MG63 (cell line): ENCODE data around the gene ZDHHC8. TPM values are rescaled to one million over a fixed set of nuclear protein-coding genes. Genes with fewer than 3 reads are reported as not detected.

ENCODE experiments used
- DNase-seq: peaks from one replicate; pipeline ENCODE4 v3.0.0-alpha.2; 2020
- H3K27me3 ChIP-seq: fragments of 250-450 bp; sonication (Bioruptor Pico); 2 replicates; pipeline ENCODE4 v1.5.1; 2020; ENCODE audit warnings: mild to moderate bottlenecking, moderate library complexity
- H3K36me3 ChIP-seq: fragments of 250-450 bp; sonication (Bioruptor Pico); 2 replicates; pipeline ENCODE4 v1.5.1; 2020; ENCODE audit warnings: mild to moderate bottlenecking, moderate library complexity
- H3K4me3 ChIP-seq: fragments of 250-450 bp; sonication (Bioruptor Pico); 2 replicates; pipeline ENCODE4 v1.5.1; 2020; ENCODE audit warnings: mild to moderate bottlenecking, moderate library complexity
- H3K9me3 ChIP-seq: fragments of 250-450 bp; sonication (Bioruptor Pico); 2 replicates; pipeline ENCODE4 v1.5.1; 2020; ENCODE audit warnings: mild to moderate bottlenecking, moderate library complexity
- total RNA-seq: library from RNA; depleted of rRNA; stranded (reverse); fragments of >200 nt; shearing (Covaris generic); gene quantifications from 2 replicates; pipeline ENCODE4 v1.2.3, GENCODE V29; 2014; ENCODE audit warnings: low replicate concordance

ZDHHC8 gene
- total RNA-seq, 1 experiment from 2014 or later: 9.6 TPM

DNA sequence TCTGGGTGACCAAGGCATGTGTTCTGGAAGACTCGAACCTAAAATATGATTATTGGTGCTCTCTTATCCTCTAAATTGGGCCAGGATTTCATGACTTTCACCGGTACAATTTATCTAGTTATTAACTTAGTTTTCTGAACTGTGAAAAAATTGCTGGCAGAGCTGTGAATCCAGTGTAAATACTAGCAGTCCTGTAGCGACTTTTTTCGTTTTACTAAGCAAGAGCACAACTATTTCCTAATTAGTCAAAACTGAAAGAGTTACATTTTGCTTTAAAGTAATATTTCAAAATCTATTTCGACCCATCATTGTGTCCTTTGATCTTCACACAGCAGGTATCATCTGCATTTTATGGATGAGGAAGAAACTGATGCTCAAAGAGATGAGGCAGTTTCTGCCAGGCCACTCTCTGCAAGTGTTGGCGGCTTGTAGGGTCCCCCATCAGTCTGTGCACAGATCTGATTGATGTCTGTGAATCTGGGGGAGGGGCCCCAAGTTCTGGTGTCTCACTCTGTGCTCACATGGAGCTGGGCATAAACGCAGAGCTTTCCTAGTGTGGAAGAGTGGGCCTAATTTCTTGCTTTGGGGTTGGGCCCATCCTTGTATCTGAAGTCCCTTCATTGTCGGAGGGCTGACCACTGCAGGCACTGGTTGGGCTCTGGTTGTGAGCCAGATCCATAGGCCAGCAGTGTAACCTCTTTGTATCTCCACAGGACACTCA, 13.1 kb upstream of the ZDHHC8 start:
- peaks cover 77% of the 10 kb centered on the region for H3K36me3 ChIP-seq
- H3K9me3 ChIP-seq: no peaks in the 10 kb centered on the region
- H3K27me3 ChIP-seq: no peaks in the 10 kb centered on the region
- peak overlapping the region; percentile 97 for H3K4me3 ChIP-seq
- no peak for DNase-seq

DNA sequence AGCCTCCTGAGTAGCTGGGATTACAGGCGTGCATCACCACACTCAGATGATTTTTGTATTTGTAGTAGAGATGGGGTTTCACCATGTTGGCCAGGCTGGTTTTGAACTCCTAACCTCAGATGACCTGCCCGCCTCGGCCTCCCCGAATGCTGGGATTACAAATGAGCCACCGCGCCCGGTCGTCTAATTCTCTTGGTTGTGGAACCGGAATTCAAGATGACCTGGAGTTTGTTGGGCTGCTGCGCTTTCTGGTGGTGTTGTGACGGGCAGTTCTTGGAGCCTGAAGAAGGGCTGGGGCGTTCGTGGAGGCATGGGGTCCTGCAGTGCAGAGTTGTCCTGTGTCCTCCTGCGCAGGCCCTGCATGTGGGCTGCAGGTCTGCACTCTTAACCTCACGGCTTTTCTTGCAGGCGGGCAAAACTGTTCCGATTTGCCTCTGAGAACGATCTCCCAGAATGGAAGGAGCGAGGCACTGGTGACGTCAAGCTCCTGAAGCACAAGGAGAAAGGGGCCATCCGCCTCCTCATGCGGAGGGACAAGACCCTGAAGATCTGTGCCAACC, 9.7 kb upstream of the ZDHHC8 start:
- Histone ChIP-seq H3K4me3 (no peak overlapping the region), H3K36me3 (peaks cover 80% of the 10 kb centered on the region), H3K9me3 (no peaks in the 10 kb centered on the region), H3K27me3 (no peaks in the 10 kb centered on the region)
- DNase-seq: no peak

GRCh38 chr22:20123366-20124082, 8.1 kb upstream of the ZDHHC8 start:
- Histone ChIP-seq H3K9me3 (no peaks in the 10 kb centered on the region), H3K4me3 (no peak overlapping the region), H3K36me3 (peaks cover 81% of the 10 kb centered on the region), H3K27me3 (no peaks in the 10 kb centered on the region)
- DNase-seq: no peak

DNA sequence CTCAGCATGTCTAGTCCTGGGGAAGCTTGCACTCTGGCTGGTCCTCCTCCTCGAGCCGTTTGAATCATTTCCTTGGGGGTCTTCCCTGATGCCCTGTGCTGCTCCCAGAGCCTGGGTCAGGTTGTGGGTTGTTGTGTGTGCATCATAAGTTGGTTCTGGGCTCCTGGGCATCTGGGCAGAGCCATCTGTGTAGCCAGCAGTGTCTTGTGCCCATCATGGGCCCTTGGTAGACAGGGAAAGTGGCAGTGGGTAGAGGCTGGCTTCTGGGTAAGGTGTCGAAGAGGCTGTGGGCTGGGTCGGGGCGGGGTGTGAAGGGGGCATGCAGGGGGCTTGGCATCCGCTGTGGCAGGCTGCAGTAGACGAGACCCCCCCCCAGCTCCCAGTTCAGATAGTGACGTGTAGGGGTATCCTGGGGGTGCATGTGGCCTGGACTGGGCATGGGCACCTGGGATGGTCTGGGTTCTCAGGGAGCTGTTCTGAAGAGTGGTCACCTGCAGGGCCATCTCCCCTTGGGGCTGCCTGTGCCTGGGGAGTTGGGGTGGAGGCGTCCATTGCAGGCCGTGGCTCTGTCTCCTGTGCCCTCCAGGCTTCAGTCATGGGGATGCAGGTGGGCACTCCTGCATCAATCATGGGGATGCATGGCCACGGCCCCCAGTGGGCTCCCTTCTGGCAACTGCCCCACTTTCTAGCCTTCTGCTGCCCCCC, 7.4 kb upstream of the ZDHHC8 start:
- DNase-seq: no peak
- Histone ChIP-seq H3K36me3 (peaks cover 74% of the 10 kb centered on the region), H3K9me3 (no peaks in the 10 kb centered on the region)

DNA sequence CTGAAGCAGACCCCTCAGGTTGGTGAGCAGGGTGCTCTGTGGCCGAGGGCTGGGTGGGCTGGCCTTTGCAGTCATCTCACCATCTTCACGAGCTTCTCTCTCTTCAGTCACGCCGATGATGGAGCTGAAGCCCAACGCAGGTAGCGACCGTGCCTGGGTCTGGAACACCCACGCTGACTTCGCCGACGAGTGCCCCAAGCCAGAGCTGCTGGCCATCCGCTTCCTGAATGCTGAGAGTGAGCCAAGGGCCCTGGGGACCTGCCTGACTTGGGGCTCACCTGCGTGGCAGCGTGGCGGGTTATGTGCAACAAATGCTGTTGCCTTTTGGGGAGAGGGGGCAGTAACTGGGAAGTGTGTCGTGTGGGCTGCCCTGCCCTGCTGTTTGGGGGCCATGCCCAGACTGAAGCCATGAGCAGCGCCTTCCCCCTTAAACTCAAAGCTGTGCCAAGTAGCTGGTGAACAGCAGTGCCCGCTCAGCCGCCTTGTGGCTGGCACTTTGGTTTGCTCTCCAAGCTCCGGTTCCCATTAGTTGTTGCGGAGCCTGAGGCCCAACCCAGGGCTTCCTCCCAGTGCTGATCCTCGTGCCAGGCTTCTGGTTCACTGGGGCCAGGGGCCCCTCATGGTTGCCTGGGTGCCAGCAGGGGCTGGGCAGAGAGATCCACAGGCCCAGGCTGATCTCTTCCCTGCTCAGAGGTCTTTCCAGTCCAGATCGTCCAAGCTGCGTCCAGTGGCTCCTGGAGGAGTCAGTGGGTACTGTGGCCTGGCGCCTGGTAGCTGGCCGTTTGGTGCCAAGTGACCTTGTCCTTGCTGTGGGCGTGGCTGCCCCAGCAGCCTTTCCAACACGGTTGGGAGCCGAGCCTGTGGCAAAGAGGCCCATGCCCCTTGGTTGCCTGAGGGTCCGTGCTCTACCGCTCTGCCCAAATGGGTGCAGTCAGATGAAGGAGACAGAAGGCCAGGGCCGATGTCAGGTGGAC, 6.1 kb upstream of the ZDHHC8 start:
- no peaks in the 10 kb centered on the region for H3K9me3 ChIP-seq
- no peaks in the 10 kb centered on the region for H3K27me3 ChIP-seq
- no peak overlapping the region for H3K4me3 ChIP-seq
- peaks cover 61% of the 10 kb centered on the region for H3K36me3 ChIP-seq
- no peak for DNase-seq

More for the DNA sequence above, 7.4 kb upstream of the ZDHHC8 start:
- no peaks in the 10 kb centered on the region for H3K27me3 ChIP-seq
- no peak overlapping the region for H3K4me3 ChIP-seq

- H3K36me3 ChIP-seq: peaks cover 53% of the 10 kb centered on the region
- H3K27me3 ChIP-seq: no peaks in the 10 kb centered on the region
- H3K4me3 ChIP-seq: no peak overlapping the region
- H3K9me3 ChIP-seq: no peaks in the 10 kb centered on the region
- no peak for DNase-seq
Observed at GRCh38 chr22:20126284-20127029, 5.1 kb upstream of the ZDHHC8 start.

DNA sequence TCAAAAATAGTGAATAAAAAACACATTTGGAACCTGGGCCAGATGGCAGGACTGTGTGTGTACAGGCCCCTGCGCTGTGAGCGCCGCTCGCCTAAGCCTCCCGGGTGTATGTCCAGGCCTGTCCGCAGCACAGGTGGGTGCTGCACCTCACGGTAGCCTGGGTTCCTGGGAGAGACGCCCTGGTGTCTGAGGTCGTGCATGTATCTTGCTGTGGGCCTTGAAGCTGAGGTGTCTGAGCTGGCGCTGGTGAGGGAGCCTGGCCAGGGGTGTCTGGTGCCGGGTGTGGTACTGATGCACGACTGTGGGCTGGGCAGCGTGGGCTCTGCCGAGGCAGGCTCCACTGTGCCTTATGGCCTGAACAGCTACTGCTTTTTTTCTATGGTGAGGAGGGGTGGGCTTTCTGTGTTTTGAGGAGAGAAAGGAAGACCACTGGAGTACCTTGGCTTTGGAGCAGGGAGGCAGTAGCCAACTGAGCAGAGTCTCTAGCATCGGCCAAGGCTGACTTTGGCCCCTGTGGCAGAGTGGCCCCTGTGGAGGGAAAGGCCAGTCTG, 4.2 kb upstream of the ZDHHC8 start:
- Histone ChIP-seq H3K27me3 (no peaks in the 10 kb centered on the region), H3K9me3 (no peaks in the 10 kb centered on the region), H3K4me3 (no peak overlapping the region), H3K36me3 (peaks cover 44% of the 10 kb centered on the region)
- DNase-seq: no peak

DNA sequence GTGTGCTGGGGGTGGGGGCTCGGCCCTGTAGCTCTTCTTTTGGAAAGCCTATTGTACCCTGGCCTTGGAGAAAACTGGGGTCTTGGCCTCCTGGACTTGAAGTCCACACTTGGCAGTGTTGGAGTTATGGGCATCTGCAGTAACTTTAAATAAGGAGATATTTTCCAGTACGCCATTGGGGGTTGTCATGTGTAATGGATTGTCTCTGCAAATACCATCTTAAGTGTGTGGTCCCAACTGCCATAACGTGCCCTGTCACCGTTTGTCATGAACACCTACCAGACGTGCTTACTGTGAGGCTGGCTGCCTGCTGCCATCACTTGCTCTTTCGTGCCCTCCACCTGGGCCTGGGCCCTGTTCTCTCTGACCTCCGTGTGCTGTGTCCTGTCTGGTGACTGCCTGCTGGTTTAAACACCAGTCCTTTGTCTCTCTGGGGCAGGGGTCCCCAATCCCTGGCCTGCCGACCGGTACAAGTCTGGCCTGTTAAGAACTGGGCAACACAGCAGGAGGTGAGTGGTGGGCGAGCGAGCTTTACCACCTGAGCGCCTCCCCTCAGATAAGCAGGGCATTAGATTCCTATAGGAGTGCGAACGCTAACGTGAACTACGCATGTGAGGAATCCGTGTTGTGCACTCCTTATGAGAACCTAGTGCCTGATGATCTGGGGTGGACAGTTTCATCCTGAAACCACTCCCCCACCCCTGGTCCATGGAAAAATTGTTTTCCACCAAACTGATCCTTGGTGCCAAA, 3.6 kb upstream of the ZDHHC8 start:
- no peaks in the 10 kb centered on the region for H3K27me3 ChIP-seq
- H3K4me3 ChIP-seq: no peak overlapping the region
- no peaks in the 10 kb centered on the region for H3K9me3 ChIP-seq
- H3K36me3 ChIP-seq: peaks cover 43% of the 10 kb centered on the region
- DNase-seq: no peak

- no peaks in the 10 kb centered on the region for H3K9me3 ChIP-seq
- H3K27me3 ChIP-seq: no peaks in the 10 kb centered on the region
- H3K4me3 ChIP-seq: no peak overlapping the region
- DNase-seq: no peak
- peaks cover 41% of the 10 kb centered on the region for H3K36me3 ChIP-seq
Observed at GRCh38 chr22:20128619-20128901, 3.0 kb upstream of the ZDHHC8 start.

GRCh38 chr22:20128902-20129746, 2.5 kb upstream of the ZDHHC8 start:
- H3K36me3 ChIP-seq: peaks cover 35% of the 10 kb centered on the region
- peak; percentile 36 for DNase-seq
- no peak overlapping the region for H3K4me3 ChIP-seq
- H3K9me3 ChIP-seq: no peaks in the 10 kb centered on the region
- no peaks in the 10 kb centered on the region for H3K27me3 ChIP-seq

GRCh38 chr22:20129747-20130014, 1.9 kb upstream of the ZDHHC8 start:
- Histone ChIP-seq H3K27me3 (no peaks in the 10 kb centered on the region), H3K36me3 (peaks cover 31% of the 10 kb centered on the region), H3K4me3 (no peak overlapping the region), H3K9me3 (no peaks in the 10 kb centered on the region)
- no peak for DNase-seq

GRCh38 chr22:20130319-20130718, 1.3 kb upstream of the ZDHHC8 start:
- no peak for DNase-seq
- H3K9me3 ChIP-seq: no peaks in the 10 kb centered on the region
- H3K36me3 ChIP-seq: peaks cover 25% of the 10 kb centered on the region
- H3K27me3 ChIP-seq: no peaks in the 10 kb centered on the region
- H3K4me3 ChIP-seq: no peak overlapping the region; the same call in none of the 2 replicates

DNA sequence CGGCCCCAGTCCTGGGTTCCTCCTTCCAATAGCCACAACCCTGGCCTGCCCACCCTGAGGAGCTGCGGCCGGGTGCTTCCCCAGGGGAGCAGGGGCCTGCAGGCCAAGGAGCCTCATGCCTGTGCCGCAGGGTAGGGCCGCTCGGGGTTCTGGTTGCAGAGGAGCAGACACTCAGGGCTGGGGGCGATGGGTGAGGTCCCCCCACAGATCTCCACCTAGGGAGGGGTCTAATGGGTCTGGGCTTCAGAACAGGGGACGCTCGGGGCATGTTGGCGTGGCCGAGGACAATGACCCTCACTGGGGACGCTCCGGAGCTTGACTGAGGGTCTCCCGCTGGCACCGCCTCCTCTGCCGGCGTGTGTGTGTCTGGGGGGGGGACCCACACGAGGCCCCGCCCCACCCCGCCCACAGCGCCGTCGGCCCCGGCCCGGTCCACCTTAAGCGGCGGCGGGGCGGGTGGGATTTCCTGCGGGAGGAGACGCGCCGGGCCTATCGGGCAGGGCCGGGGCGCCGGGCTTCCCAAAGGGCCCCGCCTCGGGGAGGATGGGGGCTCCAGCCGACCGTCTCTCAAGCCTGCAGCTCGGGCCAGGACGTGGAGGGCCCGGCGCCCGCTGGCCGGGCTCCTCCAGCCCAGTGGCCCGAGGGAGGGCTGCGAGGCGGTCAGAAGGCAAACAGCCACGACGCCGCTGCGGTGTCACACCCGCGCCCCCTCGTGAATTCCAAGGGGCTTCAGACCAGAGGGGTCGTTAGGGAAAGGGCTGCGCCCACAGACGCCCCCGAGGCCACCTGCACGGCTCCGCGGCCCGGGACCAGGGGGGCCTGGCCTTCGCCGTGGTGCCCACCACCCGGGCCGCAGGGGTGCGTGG, 640 bp upstream of the ZDHHC8 start:
- peaks cover 18% of the 10 kb centered on the region for H3K36me3 ChIP-seq
- no peaks in the 10 kb centered on the region for H3K9me3 ChIP-seq
- peak overlapping the region; percentile 71 for H3K4me3 ChIP-seq
- DNase-seq: peak; percentile 82
- H3K27me3 ChIP-seq: no peaks in the 10 kb centered on the region
